Measurements from ENCODE around the gene TRIM8. TPM values are rescaled to one million over a fixed set of nuclear protein-coding genes. Genes with fewer than 3 reads are reported as not detected.

Gene TRIM8
- total RNA-seq, 3 donors from 2014 or later (not counting 1 experiment from before 2014, with no cell fraction given): 81.9 to 87.8 (median 86.2) TPM

DNA sequence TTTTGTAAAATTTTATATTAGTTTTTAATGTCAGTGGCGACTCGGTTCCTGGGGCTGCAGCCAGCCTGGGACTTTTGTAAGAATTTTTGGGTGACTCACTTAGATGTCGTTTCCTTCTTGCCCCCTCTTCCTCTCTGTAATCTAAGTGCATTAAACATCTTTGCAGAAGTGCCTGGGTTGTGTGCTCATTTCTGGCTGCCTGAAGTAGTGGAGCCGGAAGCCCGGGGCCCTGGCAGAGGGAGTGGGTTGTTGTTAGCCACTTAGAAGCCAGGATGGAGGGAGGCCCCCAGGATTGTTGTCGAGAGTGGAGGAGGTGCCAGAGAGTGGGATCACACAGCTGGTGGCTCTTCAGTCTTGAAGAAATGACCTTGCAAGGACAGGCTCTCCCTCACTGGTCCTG, 11.0 kb upstream of the TRIM8 start:
- Histone ChIP-seq H3K4me1 (ENCODE audit: control insufficient read depth, insufficient read depth, low read length) (peaks cover 19% of the 10 kb centered on the region), H3K4me3 (ENCODE audit: low read length) (no peak overlapping the region), H3K9me3 (ENCODE audit: control insufficient read depth, insufficient read depth, low read length) (no peaks in the 10 kb centered on the region), H3K36me3 (ENCODE audit: control insufficient read depth, insufficient read depth, low read length) (peaks cover 6% of the 10 kb centered on the region), H3K27me3 (ENCODE audit: control insufficient read depth, insufficient read depth, low read length) (no peaks in the 10 kb centered on the region), H3K27ac (ENCODE audit: low read length) (peak overlapping the region; percentile 13)
- H3K36me3 Mint-ChIP-seq: no peaks in the 10 kb centered on the region
- ATAC-seq: no peak
- 27% methylated on average over 6 of the region's 6 CpGs for WGBS (ENCODE audit: insufficient coverage)
- no peaks in the 10 kb centered on the region for H3K9me3 Mint-ChIP-seq
- TF ChIP-seq, protein P1, sequence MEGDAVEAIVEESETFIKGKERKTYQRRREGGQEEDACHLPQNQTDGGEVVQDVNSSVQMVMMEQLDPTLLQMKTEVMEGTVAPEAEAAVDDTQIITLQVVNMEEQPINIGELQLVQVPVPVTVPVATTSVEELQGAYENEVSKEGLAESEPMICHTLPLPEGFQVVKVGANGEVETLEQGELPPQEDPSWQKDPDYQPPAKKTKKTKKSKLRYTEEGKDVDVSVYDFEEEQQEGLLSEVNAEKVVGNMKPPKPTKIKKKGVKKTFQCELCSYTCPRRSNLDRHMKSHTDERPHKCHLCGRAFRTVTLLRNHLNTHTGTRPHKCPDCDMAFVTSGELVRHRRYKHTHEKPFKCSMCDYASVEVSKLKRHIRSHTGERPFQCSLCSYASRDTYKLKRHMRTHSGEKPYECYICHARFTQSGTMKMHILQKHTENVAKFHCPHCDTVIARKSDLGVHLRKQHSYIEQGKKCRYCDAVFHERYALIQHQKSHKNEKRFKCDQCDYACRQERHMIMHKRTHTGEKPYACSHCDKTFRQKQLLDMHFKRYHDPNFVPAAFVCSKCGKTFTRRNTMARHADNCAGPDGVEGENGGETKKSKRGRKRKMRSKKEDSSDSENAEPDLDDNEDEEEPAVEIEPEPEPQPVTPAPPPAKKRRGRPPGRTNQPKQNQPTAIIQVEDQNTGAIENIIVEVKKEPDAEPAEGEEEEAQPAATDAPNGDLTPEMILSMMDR (IDR thresholded peaks at IDR 0.05): no peak
- H3K4me3 Mint-ChIP-seq: no peak overlapping the region
- peak in 1 of 2 donors; percentile 41 for DNase-seq
- intact Hi-C loops (cut with micrococcal nuclease): no loop called here
- no peaks in the 10 kb centered on the region for H3K27me3 Mint-ChIP-seq (ENCODE audit: low read depth in 2 of 2)
- H3K4me1 Mint-ChIP-seq: peaks cover 6 to 14% of the 10 kb centered on the region in 2 donors
- peak overlapping the region in 1 of 2 donors; percentile 49 for H3K27ac Mint-ChIP-seq

DNA sequence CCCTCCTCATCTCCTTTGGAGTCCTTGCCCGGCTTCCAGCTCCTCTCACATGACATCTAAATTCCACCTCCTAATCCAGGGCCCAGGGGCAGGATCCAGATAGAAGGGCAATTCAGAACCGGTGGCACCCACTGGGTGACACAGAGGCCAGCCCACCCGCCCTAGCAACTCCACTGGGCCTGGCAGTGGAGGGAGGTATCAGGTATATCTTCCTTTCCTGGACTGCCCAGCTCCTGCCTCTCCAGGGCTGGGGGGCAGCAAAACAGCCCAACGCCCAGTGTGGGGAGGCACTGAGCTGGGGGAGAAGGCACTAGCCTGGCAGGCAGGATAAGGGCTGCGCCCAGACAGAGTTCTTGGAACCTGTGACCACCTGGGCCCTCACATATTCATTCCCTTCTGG, 10.4 kb upstream of the TRIM8 start:
- peak overlapping the region in 1 of 2 donors; percentile 49 for H3K27ac Mint-ChIP-seq
- peaks cover 6 to 14% of the 10 kb centered on the region in 2 donors for H3K4me1 Mint-ChIP-seq
- H3K4me3 Mint-ChIP-seq: no peak overlapping the region
- Histone ChIP-seq H3K9me3 (ENCODE audit: control insufficient read depth, insufficient read depth, low read length) (no peaks in the 10 kb centered on the region), H3K4me1 (ENCODE audit: control insufficient read depth, insufficient read depth, low read length) (peaks cover 19% of the 10 kb centered on the region), H3K27ac (ENCODE audit: low read length) (no peak overlapping the region), H3K4me3 (ENCODE audit: low read length) (no peak overlapping the region), H3K36me3 (ENCODE audit: control insufficient read depth, insufficient read depth, low read length) (peaks cover 6% of the 10 kb centered on the region), H3K27me3 (ENCODE audit: control insufficient read depth, insufficient read depth, low read length) (no peaks in the 10 kb centered on the region)
- no peaks in the 10 kb centered on the region for H3K9me3 Mint-ChIP-seq
- WGBS (ENCODE audit: insufficient coverage): 96% methylated on average over 5 of the region's 5 CpGs
- TF ChIP-seq, protein P1 (IDR thresholded peaks at IDR 0.05): no peak
- intact Hi-C loops (cut with micrococcal nuclease): no loop called here
- no peaks in the 10 kb centered on the region for H3K36me3 Mint-ChIP-seq
- ATAC-seq (no peak), DNase-seq (no peak)
- H3K27me3 Mint-ChIP-seq (ENCODE audit: low read depth in 2 of 2): no peaks in the 10 kb centered on the region

DNA sequence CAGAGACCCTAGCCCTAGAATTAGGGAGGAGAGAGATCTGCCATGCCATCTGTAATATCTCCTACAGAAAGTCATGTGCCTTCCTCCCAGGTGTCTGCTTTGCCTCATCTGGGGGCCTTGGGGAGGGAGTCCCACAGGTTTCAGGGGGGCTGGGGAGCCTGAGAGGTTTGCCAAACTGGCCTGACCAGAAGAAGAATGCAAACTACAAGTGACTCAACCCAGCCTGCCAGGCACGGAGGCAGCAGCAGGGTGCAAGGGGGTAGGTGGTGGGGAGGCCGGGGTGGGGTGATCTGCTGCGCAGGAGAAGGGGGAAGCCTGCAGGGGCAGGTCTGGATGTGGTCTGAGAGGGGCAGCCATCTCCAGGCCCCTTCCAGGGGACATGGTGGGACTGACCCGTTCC, 9.6 kb upstream of the TRIM8 start:
- Mint-ChIP-seq H3K27me3 (ENCODE audit: low read depth in 2 of 2) (no peaks in the 10 kb centered on the region), H3K4me3 (no peak overlapping the region), H3K9me3 (no peaks in the 10 kb centered on the region), H3K27ac (no peak overlapping the region), H3K4me1 (peaks cover 6 to 14% of the 10 kb centered on the region in 2 donors), H3K36me3 (no peaks in the 10 kb centered on the region)
- ATAC-seq (no peak), DNase-seq (no peak)
- Histone ChIP-seq H3K27ac (ENCODE audit: low read length) (no peak overlapping the region), H3K4me3 (ENCODE audit: low read length) (no peak overlapping the region), H3K9me3 (ENCODE audit: control insufficient read depth, insufficient read depth, low read length) (no peaks in the 10 kb centered on the region), H3K27me3 (ENCODE audit: control insufficient read depth, insufficient read depth, low read length) (no peaks in the 10 kb centered on the region), H3K4me1 (ENCODE audit: control insufficient read depth, insufficient read depth, low read length) (peaks cover 19% of the 10 kb centered on the region), H3K36me3 (ENCODE audit: control insufficient read depth, insufficient read depth, low read length) (peaks cover 6% of the 10 kb centered on the region)
- TF ChIP-seq, protein P1 (IDR thresholded peaks at IDR 0.05): no peak
- 75% methylated on average over 3 of the region's 4 CpGs for WGBS (ENCODE audit: insufficient coverage)
- intact Hi-C loops (cut with micrococcal nuclease): no loop called here

DNA sequence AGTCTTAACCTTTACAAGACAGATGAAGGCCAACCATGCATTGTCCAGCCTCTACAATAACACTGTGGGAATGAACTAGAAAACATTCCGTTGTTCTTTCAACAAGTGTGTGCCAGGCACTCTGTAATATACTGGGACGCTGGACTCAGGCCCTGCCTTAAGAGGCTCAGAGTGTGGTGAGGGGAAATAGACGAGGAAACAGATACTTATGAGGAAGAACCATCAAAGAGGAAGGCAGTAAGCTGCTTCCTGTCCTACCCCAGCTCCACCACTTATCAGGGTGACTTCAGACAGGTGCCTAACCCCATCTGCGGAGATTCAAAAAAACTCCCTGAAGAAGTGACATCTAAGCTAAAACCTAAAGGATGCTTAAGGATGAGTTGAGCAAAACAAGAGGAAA, 8.9 kb upstream of the TRIM8 start:
- Histone ChIP-seq H3K4me3 (ENCODE audit: low read length) (no peak overlapping the region), H3K27ac (ENCODE audit: low read length) (no peak overlapping the region), H3K9me3 (ENCODE audit: control insufficient read depth, insufficient read depth, low read length) (no peaks in the 10 kb centered on the region), H3K4me1 (ENCODE audit: control insufficient read depth, insufficient read depth, low read length) (peaks cover 19% of the 10 kb centered on the region), H3K36me3 (ENCODE audit: control insufficient read depth, insufficient read depth, low read length) (peaks cover 2% of the 10 kb centered on the region), H3K27me3 (ENCODE audit: control insufficient read depth, insufficient read depth, low read length) (no peaks in the 10 kb centered on the region)
- DNase-seq (peak in 1 of 2 donors; percentile 69), ATAC-seq (peak in 2 of 3 donors; percentile 29 to 67)
- Mint-ChIP-seq H3K9me3 (no peaks in the 10 kb centered on the region), H3K36me3 (no peaks in the 10 kb centered on the region), H3K27ac (peak overlapping the region; percentile 32 to 60), H3K4me3 (no peak overlapping the region), H3K4me1 (peaks cover 6 to 14% of the 10 kb centered on the region in 2 donors), H3K27me3 (ENCODE audit: low read depth in 2 of 2) (no peaks in the 10 kb centered on the region)
- intact Hi-C loops (cut with micrococcal nuclease): no loop called here
- TF ChIP-seq, protein P1 (IDR thresholded peaks at IDR 0.05): no peak
- 11% methylated on average over 3 of the region's 4 CpGs for WGBS (ENCODE audit: insufficient coverage)

Data from natural killer cell (primary cell).